GM21367 (cell line): ENCODE data around the gene CYP26A1.
"Not testable (repeated sequence)": the region's sequence is repeated elsewhere in the genome, so short reads cannot be mapped to it uniquely, and the experiment has no call there.

Experiments
- ATAC-seq: cut with Tn5 transposase; IDR thresholded peaks from one replicate; pipeline ENCODE4 v1.9.1; 2021; ENCODE audit not compliant: unreplicated experiment

CYP26A1 gene

GRCh38 chr10:93079663-93080349, 6.1 kb downstream of the CYP26A1 start:
- ATAC-seq = no peak

GRCh38 chr10:93080350-93081046, 6.8 kb downstream of the CYP26A1 start:
- ATAC-seq = no peak

GRCh38 chr10:93081318-93081717, 7.6 kb downstream of the CYP26A1 start:
- ATAC-seq = no peak

GRCh38 chr10:93081834-93082233, 8.1 kb downstream of the CYP26A1 start:
- ATAC-seq = no peak

GRCh38 chr10:93083743-93084539, 10.2 kb downstream of the CYP26A1 start:
- no peak for ATAC-seq

GRCh38 chr10:93085272-93085859, 11.7 kb downstream of the CYP26A1 start:
- ATAC-seq = no peak

GRCh38 chr10:93086289-93086688, 12.6 kb downstream of the CYP26A1 start:
- ATAC-seq = no peak

GRCh38 chr10:93087846-93088245, 14.2 kb downstream of the CYP26A1 start:
- no peak for ATAC-seq

GRCh38 chr10:93088466-93088865, 14.8 kb downstream of the CYP26A1 start:
- ATAC-seq = no peak

- ATAC-seq = no peak
Measured at GRCh38 chr10:93090619-93091018, 16.9 kb downstream of the CYP26A1 start.

GRCh38 chr10:93091960-93092359, 18.3 kb downstream of the CYP26A1 start:
- no peak for ATAC-seq

- ATAC-seq = no peak
Measured at GRCh38 chr10:93095225-93095624, 21.5 kb downstream of the CYP26A1 start.

- ATAC-seq = no peak
Measured at GRCh38 chr10:93096901-93097300, 23.2 kb downstream of the CYP26A1 start.

- no peak for ATAC-seq
Measured at GRCh38 chr10:93097386-93097785, 23.7 kb downstream of the CYP26A1 start.

GRCh38 chr10:93098816-93099215, 25.1 kb downstream of the CYP26A1 start:
- no peak for ATAC-seq

GRCh38 chr10:93099670-93100069, 26.0 kb downstream of the CYP26A1 start:
- no peak for ATAC-seq

- not testable (repeated sequence) for ATAC-seq
Measured at GRCh38 chr10:93101148-93101547, 27.5 kb downstream of the CYP26A1 start.

GRCh38 chr10:93103953-93104352, 30.3 kb downstream of the CYP26A1 start:
- no peak for ATAC-seq

GRCh38 chr10:93106631-93107072, 33.0 kb downstream of the CYP26A1 start:
- no peak for ATAC-seq

GRCh38 chr10:93110472-93111146, 36.9 kb downstream of the CYP26A1 start:
- ATAC-seq = peak; percentile 85

GRCh38 chr10:93113042-93113441, 39.3 kb downstream of the CYP26A1 start:
- ATAC-seq = no peak
